HG02588 (cell line): ENCODE measurements around the gene ALDH3A1.

ENCODE experiments used
- ATAC-seq: cut with Tn5 transposase; IDR thresholded peaks from one replicate; pipeline ENCODE4 v1.9.1; 2021; ENCODE audit warnings: mild to moderate bottlenecking, moderate library complexity; ENCODE audit not compliant: unreplicated experiment

Gene ALDH3A1

GRCh38 chr17:19742495-19742894 is 5.6 kb downstream of the ALDH3A1 start:
- ATAC-seq: no peak

DNA sequence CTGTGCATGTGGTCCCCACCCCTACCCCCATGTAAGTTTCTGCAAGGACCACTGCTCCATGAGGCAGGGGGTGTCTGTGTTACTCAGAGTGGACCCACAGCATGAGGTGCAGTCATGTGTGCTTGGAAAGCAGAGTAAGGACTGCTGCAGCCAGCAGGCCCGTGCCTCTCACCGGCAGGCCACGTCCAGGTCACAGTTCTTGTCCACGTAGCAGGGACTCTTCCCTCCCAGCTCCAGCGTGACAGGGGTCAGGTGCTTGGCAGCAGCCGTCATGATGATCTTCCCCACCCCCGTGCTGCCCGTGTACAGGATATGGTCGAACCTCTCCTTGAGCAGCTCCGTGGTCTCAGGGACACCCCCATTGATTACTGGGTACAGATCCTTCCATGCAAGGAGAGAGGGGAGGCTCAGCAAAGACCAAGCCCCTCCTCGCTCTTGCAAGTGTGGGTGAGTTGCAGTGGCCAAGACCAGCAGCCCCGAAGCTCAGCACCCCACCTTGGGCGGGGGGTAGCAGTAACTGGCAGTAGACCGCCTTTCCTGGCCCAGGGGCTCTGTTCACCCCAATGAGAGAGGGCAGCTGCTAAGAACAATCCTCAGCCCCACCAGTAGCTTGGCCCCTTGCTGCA is 6.2 kb downstream of the ALDH3A1 start:
- ATAC-seq: no peak

DNA sequence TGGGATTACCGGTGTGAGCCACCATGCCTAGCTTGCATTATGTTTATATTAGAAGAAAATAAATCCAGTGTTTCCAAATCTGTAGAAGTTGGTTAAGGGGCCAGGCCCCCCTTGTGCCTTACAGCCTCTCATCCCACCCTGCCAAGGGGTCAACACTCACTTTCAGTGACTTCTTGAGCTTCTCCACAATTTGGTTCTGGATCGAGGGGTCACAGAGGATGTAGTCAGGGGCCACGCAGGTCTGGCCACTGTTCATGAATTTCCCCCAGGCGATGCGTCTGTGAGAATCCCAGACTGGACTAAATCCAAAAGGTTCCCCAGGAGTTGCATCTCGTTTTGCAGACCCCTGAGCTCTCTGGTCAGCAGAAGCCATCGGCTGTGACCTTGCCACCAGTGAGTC is 7.2 kb downstream of the ALDH3A1 start:
- no peak for ATAC-seq

- no peak for ATAC-seq
These were observed 8.6 kb downstream of the ALDH3A1 start for GRCh38 chr17:19739241-19740201.

GRCh38 chr17:19738757-19739156 is 9.3 kb downstream of the ALDH3A1 start:
- no peak for ATAC-seq

DNA sequence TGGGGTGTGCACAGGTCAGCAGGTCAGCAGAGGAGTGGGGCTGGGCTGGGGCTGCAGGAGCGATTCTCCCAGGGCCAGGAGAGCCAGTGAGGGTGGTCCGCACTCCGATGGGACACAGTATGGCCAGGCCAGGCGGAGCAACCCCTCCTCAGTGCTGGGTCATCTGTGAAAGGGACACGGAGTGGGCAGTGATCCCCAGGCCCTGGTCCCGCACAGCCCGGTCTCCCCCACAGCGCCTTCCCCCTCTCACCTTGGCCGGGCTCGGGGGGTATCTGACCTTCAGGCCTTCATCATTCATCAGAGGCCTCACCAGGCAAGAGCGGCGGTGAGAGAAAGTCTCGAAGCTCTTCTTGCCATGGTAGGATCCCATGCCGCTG is 10.0 kb downstream of the ALDH3A1 start:
- ATAC-seq: no peak

GRCh38 chr17:19737305-19738072 is 10.6 kb downstream of the ALDH3A1 start:
- ATAC-seq: no peak

- no peak for ATAC-seq
These were observed 12.0 kb downstream of the ALDH3A1 start for GRCh38 chr17:19736071-19736470.

DNA sequence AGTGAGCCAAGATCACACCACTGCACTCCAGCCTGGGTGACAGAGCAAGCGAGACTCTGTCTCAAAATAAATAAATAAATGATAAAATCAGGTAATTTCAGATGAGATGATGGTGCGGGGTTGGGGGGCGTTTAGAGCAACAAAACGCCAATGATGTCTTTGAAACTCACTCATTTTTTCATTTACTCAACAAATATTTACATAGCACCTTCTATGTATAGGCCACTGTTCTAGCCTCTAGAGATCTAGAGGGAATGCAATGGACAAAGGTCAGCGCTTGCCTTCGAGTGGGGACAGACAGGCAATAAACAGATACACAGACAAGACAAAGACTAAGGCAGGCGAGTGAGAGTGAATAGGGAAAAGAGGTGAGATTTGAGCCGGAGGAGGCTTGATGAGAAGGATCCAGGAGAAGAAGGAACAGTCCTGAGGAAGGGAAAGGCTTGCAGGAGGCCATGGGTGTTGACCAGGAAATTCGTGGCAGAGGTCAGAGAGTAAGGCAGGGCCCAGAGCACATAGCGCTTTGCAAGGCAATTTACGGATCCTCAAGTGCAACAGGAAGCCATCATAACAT is 14.1 kb downstream of the ALDH3A1 start:
- ATAC-seq: no peak

DNA sequence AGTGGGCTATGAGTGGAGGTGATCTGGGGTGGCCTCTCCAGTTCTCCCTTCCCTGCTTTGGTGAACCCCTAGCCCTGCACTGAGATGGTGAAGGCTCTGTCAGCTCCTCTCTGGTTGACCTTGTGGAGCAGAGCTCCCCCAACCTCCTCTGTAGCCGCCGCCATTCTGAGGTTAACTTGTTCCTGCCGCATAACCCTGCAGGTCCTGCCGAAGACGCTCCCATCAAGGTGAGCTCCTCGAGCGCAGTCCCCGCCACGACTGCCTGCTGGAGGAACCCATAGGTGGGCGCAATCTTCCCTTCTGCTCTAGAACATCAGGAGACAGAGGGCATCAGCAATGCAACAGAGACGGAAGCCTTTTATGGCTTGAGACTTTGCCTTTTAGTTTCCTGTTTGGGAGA is 16.5 kb downstream of the ALDH3A1 start:
- ATAC-seq: no peak

DNA sequence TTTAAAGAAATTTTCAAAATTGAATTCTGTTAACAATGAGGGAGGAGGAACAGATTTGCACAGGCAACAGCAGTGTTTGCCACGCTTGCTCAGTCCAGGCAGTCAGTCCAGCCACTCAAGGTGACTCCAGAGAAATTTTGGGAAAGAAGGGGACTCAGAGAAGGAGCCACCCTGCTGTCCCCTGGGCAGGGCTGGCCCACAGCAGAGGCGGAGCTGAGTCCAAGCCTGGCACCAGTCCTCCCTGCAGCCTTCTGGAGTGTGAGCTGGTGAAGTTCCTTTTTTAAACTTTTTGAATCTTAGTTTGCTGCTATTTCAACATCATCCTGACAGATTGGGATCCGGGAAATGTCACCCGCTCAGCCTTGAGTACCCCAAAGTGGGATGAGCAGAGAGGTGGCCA is 17.3 kb downstream of the ALDH3A1 start:
- no peak for ATAC-seq

DNA sequence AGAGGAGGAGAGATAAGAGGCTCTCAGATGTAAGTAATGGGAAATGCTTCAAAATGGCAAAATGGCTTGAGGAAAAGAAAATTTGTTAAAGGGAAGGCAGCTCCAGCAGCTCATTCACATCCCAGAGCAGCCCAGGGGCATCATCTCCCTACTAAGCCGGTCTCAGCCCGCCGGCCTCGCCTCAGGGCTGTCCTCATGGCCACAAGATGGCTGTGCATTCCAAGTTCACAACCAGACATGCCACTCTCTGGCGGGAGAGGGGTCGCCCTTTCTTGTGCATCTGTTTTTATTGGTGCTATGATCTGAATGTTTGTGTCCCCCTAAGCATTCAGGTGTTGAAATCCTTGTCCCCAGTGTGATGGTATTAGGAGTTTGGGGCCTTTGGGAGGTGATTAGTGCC is 18.2 kb downstream of the ALDH3A1 start:
- ATAC-seq: no peak

- no peak for ATAC-seq
These were observed 20.0 kb downstream of the ALDH3A1 start for GRCh38 chr17:19728084-19728495.

DNA sequence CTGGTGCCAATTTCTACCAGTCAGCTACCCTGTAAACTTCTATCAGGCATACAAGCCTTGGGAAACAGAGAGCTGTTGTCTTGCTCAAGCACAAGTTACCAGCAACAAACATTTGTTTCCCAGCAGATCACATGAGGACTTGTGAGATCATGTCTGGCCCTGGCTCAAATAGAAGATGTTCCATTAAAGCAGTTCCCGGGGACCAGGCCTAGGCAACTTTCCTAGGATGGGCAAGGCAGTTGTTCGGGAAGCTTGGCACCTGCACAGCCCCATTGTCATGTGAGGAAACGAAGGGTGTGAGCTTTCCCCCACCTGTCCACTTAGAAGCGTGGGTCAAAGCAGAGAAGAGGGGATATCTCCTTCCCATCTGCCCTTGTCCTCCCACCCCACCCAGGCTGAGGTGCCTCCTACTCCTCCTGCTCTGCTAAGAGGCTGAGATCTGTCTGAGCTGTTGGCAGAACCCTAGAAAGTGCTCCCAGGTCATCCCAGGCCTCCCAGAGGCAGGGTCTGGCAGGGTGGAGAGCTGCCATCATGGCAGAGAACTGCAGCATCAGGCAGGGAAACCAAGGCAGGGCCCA is 20.5 kb downstream of the ALDH3A1 start:
- no peak for ATAC-seq

GRCh38 chr17:19726631-19727376 is 21.3 kb downstream of the ALDH3A1 start:
- ATAC-seq: no peak

- no peak for ATAC-seq
These were observed 22.6 kb downstream of the ALDH3A1 start for GRCh38 chr17:19725486-19725885.

DNA sequence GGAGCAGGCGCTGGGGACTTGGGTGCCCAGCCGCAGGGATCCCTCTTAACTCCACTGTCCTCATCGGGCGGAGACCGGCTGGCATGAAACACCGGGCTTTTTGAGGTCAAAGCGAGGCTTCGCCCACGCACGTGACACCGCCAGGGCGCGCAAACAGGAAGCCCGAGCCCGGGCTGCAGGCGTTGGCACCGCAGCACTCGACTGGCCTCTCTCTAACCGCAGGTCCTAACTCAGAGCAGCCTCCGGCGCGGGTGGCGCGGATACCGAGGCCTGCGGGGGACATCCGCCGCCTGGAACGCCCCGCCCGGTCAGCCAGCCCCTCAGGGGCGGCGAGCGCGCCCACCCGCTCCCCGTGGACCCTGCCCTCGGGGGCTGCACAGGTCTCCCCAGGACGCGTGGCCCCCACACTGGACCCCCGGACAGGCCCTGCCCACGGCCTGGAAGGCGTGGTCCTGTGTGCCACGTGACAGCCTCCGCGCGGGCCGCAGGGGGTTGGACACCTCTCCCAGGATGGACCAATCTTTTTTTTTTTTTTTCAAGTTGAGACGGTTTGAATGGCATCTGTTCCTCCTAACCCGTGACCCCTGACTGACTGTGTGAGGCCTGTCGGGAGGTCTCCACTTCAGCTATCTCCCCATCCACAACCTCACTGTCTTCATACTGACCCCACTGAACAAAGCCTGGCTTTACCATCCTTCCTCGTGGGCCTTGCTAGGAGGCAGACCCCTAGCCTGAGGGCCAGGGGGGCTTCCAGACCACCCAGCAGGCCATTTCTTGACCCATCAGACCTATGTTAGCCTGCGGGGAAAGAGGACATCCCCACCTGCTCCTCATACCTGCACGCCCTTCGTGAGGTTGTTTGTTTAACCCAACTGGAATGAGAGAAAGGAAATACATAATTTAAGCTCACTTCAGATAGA is 23.3 kb downstream of the ALDH3A1 start:
- no peak for ATAC-seq

- no peak for ATAC-seq
These were observed 24.1 kb downstream of the ALDH3A1 start for GRCh38 chr17:19723964-19724363.
